ENCODE results near the gene PDE6B.

GRCh38 chr4:609400-610050, 15.8 kb upstream of the PDE6B start:
- TF ChIP-seq CTCF (conservative IDR thresholded peaks at IDR 0.05 in 1 of 2, IDR thresholded peaks at IDR 0.05 in 1 of 2; ENCODE audit: extremely low read depth in 1 of 2, insufficient read depth in 1 of 2, low read depth in 1 of 2, low read length in 2 of 2) (no peak), EZH2 (IDR thresholded peaks at IDR 0.05; ENCODE audit: borderline replicate concordance, low read length) (no peak)
